ENCODE data around the gene RAD50. TPM values are rescaled to one million over a fixed set of nuclear protein-coding genes. Genes with fewer than 3 reads are reported as not detected.
A peak's percentile ranks its signal among the peaks of the same experiment; 100 is the strongest.

The RAD50 gene
- total RNA-seq, 1 donor from 2014 or later = 18.6 TPM

DNA sequence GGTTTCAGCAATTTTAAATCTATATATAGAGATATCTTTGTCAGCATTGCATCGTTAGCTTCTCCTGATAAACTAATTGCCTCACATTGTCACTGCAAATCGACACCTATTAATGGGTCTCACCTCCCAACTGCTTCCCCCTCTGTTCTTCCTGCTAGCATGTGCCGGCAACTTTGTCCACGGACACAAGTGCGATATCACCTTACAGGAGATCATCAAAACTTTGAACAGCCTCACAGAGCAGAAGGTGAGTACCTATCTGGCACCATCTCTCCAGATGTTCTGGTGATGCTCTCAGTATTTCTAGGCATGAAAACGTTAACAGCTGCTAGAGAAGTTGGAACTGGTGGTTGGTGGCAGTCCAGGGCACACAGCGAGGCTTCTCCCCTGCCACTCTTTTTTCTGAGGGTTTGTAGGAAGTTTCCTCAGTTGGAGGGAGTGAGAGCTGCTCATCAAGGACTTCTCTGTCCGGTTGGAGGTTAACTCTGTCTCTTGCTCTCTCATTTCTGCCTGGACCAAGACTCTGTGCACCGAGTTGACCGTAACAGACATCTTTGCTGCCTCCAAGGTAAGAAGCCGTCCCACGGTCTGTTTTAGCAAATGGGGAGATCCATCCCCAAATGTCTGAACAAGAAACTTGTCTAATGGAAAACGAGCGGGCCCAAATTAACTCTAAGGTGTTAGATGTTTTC lies 117.3 kb downstream of the RAD50 start, which contains the start of gene IL4:
Gene IL4, plus strand, starts transcription at position 51 of the 692 bp plus-strand sequence. Its CDS starts 62 bp downstream, at position 113.
- DNase-seq (ENCODE audit: extremely low read depth, low read depth, low spot score) = no peak

DNA sequence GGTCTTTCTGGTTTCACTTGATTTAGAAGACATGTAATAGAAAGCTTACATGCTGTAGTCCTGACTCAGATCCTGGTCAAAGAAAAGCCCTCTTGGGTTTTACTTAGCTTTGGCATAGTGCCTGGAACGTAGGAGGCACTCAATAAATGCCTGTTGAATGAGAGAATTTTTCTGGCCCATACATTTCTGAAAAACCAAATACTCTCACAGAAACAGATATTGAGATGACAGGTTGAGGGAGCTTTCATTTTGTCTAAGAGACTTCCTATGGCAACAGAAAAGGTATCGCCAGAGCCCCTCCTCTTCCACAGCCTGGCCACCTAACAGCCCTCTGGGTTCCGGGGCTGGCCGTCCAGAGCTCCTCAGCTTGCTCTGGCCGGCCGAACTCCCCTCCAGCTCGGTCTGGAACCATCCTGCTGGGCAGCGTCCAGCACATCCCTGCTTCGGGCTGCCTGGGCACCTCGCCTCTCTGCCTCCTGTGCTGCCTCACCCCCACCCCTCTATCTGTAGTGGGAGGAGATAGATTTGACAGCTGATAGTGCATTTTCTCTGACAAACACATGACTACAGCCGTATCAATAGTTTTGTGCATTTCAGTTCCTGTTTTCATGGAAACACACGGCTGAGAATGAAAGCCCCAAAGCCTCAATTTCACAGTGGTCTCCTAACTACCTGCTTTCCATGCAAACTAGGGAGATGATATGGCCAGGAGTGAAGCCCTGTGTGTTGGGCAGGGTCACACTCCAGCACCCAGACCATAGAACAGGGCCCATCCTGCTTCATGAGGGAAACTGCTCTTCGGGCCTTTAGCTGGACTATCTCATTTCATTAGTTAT lies 118.1 kb downstream of the RAD50 start:
- DNase-seq (ENCODE audit: extremely low read depth, low read depth, low spot score) = peak; percentile 50

DNA sequence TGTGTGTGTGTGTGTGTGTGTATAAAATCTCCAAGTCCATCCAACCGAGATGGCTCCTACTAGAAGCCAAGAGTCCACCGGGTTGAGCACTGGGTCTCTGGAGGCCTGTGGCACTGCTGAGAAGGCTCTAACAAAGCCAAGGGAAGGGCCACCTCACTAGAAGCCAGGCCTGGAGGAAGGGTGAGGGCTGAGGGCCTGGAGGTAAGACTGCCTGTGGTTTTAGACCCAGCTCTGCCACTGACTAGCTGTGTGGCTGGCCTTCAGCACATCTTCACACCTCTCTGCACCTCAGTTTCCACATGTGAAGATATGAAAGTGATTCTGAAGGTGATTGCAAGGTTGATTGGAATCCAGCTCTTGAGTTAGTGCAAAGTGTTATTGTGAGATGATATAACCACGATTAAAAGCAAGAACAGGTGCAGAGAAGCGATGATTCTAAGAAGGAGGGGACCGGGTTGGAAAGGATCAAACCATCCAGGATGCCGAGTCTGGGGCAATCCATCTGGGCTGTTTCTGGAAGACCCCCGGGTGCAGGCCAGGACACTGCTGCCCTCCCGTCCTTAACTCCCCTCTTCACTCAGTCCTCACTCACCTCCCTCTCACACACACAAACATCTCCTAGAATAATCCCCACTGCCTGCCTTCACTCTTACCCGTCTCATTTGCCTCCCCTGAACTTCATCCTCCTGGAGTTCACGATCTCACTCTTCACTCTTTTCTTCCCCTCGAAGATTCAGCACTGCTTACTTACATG lies 119.3 kb downstream of the RAD50 start:
- DNase-seq (ENCODE audit: extremely low read depth, low read depth, low spot score) = no peak

DNA sequence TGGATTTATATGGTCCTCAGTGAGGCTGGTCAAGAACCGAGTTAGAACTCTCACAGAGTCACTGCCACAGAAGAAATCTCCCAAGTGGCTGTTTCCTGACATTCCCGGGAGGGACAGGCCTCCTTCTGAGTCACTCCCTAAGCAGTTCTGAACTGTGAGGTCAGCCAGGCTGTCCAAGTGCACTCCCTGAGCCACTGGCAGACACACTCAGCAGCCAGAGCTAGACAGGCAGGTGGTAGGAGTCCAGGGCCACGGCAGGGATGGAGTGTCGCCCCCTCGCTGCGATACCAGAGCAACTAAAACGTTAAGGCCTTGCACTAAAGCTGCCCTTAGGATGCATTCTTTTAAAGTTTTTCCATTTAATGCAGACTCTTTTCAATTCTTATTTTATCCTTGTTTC lies 120.4 kb downstream of the RAD50 start:
- DNase-seq (ENCODE audit: extremely low read depth, low read depth, low spot score) = peak; percentile 50

DNA sequence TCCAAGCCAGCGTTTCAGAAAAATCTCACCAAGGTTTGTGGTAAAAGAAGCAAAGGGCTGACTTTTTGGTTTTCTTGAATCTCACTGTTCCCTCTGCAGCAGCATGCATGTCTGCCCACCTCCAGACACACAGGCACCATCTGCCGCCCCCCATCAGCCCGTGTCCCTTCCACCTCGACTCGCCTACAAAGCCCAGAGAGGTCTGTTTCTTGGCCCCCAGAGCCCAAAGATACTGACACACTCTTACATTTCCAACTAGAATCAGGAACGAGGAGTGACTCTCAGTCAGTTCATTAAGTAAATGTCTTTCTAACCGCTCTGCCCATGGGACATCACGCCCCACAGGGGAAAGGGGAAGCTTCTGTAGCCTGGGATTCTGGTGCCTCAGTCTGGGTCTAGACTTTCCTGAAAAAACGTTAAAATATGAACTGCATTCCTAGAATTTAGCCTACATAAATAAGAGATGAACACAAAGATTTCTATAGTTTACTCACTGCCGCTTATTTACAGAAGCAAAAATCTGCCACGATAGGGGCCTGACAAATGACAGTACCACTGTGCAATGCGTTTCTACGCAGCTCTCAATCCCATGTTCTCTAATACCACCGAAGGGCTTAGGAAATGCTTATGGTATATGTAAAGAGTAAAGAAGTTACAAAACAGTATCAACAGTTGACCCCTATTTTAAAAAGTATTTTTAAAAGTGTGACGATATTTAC lies 121.1 kb downstream of the RAD50 start:
- DNase-seq (ENCODE audit: extremely low read depth, low read depth, low spot score) = no peak

DNA sequence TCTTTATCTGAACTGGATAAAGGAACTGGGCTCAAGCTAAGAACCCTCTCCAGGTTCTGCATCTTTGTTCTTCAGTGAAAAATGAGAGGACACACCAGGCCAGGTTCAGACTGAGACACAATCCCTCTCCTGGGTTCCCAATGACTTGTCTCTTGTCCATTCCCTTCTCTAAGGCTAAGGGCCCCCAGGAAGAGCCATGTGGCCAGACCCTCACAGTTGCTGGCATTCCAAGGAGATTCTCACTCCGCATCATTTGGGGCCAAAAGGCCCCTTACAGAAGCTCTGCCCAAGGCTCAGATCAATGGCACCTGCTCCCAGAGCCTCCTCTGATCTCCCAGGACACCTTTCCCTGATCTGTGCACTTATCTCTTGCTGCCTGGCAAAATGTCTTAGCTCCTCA lies 122.0 kb downstream of the RAD50 start:
- DNase-seq (ENCODE audit: extremely low read depth, low read depth, low spot score) = no peak

DNA sequence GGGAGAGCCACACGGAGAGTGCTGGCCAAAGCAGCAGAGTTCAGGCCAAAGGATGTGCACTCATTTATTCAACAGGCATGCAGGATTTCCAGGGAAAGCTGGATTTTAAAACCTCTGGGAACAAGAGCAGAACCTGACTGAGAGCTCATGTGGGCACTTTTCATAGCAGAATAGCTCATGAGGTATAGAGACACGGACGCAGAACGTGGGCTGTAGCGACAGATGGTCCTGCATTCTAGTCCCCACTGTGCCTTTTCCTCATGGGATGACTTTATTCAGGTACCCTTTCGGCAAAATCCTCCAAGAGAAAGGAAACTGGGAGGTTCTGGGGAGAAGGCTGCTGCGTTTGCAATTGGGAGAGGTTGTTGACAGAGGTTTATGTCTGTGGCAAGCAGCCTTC lies 122.4 kb downstream of the RAD50 start:
- DNase-seq (ENCODE audit: extremely low read depth, low read depth, low spot score) = no peak

DNA sequence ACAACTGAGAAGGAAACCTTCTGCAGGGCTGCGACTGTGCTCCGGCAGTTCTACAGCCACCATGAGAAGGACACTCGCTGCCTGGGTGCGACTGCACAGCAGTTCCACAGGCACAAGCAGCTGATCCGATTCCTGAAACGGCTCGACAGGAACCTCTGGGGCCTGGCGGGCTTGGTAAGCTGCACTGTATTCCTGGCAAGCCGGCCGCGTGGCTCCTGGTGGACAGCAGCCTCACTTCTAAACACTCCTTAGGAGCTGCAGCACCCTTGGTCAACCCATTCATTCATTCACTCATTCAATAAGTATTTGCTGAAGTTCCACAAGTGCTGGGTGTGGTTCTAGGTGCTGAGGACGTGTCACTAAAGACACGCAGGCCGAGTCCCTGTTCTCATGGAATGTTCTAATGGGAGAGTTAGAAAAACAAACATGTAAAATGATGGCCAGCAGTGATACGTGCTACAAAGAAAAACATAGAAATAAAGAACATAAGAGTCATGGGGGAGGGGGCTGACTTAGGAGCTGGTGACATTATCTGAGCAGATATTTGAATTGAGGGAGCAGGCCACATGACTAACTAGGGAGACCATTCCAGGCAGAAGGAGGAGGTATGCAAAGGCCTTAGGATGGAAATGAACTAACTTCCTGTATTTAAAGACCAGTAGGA lies 123.1 kb downstream of the RAD50 start:
- no peak for DNase-seq (ENCODE audit: extremely low read depth, low read depth, low spot score)

DNA sequence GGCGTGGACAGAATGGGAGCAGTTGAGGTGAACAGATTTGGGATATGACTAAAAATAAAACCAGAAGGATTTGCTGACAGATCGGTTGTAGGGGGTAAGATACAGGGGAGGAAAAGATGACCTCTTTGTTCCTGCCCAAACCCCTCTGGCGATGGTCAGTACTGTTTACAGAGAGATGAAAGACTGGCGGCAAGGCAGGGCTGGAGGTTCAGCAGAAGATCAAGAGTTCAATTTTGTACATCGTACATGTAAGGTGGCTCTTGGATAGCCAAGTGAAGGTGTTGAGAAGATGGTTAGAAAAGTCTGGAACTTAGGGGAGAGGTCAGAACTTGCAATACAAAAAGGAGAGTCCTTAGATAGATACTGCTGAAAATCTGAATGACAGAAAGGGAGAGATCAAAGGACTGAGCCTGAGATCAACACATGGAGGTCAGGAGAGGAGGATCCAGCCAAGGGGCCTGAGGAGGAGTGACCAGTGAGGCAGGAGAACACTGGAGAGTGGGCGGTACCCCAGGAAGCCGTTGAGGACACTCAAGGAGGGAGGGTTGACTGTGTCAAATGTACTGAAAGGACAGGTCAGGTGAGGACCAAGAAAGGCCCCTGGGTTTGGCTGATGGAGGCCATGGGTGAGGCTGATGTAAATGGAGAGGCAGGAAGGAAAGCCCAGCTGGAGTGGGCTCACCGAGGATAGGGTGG lies 124.2 kb downstream of the RAD50 start:
- no peak for DNase-seq (ENCODE audit: extremely low read depth, low read depth, low spot score)

DNA sequence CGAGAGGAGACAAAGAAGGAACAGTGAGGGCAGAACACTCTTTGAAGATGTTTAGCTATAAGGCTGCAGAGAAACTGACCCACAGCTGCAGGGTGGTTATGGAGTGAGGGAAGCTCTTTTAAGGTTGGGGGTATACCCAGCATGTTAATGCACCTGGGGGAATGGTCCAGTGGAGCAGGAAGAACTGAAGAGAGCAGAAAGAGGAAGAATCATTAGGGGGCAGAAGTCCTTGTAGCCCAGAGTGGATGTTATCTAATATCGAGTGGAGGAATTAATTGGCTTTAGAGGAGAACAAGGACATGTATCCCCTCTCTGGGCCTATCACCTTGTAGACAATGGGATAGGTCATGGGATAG lies 124.7 kb downstream of the RAD50 start:
- DNase-seq (ENCODE audit: extremely low read depth, low read depth, low spot score) = no peak

DNA sequence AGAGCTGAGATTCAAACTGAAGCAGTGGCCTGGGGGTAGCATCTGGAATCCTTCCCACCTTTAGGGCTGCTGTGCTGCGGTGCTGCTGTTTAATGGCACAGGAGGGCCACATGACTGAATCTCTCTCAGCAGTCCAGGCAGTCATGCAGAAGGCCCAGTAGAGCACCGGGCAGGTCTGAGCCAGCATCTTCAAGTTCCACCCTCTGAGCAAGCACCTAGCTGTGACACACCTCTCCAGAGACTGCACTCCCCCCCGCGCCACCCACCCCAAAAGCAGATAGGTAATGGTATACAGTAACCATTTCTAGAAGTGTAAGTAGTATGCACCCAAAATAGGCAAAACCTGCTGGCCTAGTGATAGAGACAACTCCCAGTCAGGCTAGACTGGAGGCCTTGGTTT lies 125.2 kb downstream of the RAD50 start:
- no peak for DNase-seq (ENCODE audit: extremely low read depth, low read depth, low spot score)

DNA sequence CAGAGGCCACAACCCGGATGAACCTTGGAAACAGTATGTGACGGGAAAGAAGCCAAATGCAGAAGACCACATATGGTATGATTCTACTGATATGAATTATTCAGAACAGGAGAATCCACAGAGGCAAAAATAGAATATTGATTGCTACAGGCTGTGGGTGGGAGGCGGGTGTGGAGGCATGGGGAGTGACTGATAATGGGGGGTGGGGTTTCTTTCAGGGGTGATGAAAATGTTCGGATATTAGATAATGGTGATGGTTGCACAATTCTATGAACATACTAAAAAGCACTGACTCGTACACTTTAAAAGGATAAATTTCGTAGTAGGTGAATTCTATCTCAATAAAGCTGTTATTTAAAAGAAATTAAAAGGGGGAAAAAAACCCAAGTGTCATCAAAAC lies 127.7 kb downstream of the RAD50 start:
- DNase-seq (ENCODE audit: extremely low read depth, low read depth, low spot score) = no peak

DNA sequence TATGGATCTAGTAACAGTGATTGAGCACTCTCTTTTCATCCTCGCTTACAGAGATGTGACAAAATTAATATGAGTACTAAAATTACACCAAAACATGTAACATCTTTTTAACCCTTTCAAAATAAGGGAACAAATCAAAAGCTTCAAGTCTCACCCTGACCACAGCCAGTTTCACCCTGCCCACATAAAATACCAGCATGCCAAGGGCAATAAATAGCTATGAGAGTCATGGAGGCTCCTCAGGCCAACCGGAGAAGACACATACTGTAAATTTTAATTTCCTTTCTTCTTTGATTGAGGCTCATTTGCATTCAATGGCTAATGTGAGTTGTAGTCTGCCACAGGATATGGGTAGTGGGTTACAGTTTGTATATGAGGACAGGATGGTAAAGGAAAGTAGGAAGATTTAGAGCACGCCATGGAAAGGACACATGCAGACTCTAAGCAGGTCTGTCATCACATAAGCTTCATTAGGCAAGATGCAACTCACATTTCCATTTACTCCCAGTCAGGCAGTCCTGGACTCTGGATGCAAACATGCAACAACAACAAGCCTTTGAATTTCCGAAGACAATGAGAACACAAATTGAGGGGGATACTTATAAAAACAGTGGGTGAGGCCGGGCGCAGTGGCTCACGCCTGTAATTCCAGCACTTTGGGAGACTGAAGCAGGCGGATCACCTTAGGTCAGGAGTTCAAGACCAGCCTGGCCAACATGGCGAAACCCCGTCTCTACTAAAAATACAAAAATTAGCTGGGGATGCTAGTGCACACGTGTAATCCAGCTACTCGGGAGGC lies 128.3 kb downstream of the RAD50 start:
- no peak for DNase-seq (ENCODE audit: extremely low read depth, low read depth, low spot score)

DNA sequence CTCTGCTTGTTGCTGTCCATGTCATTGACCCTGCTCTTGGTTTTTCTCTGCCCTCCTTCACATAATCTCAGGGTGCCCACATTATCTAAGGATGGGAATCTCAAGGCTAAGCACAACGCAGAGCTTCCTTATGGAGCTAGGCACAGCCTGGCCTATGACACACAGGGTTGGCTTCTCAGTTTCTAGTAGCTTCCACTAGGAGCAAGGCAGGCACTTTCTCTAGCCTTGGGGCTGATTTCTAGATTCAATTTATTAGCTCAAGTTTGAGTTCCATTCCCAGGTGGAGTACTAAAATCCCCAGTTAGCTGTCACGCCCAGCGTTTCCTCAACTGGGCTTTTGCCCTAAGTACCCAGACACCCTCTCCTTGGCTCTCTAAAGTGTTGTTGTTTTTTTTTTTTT lies 129.4 kb downstream of the RAD50 start:
- no peak for DNase-seq (ENCODE audit: extremely low read depth, low read depth, low spot score)

DNA sequence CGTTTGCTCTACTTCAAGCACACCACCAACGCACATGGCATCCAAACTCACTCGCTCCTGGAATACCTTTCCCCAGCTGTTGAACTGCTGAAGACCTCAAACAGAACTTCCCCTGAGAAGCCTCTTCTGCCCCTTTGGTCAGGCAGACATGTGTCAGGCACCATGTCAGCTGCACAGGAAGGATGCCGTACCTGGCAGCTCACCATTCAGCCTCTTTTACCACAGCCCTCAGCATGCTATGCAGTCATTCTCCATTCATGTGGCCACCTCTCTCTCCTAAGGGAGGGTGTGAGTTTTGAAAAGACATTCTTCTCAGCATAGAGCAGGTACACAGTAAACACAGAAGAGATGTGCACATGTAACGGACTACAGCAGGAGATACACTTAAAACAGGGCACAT lies 131.2 kb downstream of the RAD50 start:
- no peak for DNase-seq (ENCODE audit: extremely low read depth, low read depth, low spot score)

DNA sequence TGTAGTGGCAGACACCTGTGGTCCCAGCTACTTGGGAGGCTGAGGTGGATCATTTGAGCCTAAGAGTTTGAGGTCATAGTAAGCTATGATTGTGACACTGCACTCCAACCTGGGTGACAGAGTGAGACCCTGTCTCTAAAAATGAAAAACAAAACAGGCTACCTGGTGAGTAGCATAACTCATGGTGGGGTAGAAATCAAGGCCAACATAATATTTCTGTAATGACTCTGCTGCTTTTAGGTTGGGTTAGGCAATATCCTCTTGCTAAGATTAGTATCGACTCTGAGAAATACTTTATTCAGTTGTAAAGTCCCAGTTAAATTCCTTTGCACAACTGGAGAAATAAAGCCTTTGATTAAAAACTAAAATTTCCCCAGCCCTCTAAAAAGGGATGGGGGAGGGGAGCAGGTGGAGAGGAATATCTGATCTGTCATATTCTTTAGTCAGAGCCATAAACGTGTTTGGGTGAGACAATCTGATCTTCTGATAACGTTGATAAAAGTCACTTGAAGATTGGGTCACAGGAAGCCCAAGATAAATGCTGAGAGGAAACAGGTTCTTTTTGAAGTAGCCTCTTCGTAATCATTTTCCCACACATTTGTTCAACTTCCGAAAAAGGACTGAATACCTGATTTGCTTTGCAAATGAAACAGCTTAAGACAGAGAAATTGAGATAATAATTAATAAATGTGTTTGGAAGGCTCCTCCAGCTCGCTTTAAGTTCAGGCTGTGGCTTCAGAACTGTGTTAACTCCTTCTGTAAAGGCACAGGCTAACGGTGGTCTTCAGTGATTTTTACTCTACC lies 132.0 kb downstream of the RAD50 start:
- DNase-seq (ENCODE audit: extremely low read depth, low read depth, low spot score) = no peak

DNA sequence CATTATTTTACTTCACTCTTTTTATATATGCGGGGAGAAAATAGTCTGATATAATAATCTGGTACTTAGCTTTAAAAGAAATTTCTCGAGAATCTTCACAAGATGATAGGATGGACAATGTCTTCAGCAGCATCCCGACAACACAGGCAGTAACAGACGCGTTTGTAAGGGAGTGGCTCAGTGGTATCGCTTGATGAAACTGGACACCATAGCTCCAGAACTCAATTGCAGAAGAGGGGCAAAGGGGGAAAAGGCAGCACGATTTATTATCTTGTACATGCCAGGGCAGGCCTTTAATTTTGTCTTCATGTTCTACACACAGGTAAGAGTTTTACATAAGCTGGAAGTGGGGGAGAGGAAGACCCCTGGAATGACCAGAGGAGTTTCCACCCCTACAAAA lies 132.7 kb downstream of the RAD50 start:
- DNase-seq (ENCODE audit: extremely low read depth, low read depth, low spot score) = no peak

DNA sequence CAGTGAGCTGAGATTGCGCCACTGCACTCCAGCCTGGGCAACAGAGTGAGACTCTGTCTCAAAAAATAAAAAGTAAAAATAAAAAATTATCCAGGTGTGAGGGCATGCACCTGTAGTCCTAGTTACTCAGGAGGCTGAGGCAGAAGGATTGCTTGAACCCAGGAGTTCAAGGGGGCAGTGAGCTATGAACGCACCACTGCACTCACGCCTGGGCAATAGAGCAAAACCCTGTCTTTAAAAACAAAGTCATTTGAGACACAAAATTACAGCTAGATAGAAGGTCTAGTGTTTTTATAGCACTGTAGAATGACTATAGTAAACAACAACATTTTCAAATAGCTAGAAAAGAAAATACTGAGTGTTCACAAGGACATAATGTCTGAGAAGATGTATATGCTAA lies 133.4 kb downstream of the RAD50 start:
- DNase-seq (ENCODE audit: extremely low read depth, low read depth, low spot score) = no peak

Data from glomerular endothelial cell (primary cell).